Stimulated activated CD4-positive, alpha-beta T cell treated with anti-CD3 and anti-CD28 coated beads, Interleukin-15, amount 100 ng/mL, for 24 hours (primary cell): ENCODE results near the gene JAGN1.
"Not testable (repeated sequence)": the region's sequence is repeated elsewhere in the genome, so short reads cannot be mapped to it uniquely, and the experiment has no call there.

Source experiments
- DNase-seq: peaks from one replicate; pipeline ENCODE4 v3.0.0-alpha.2; 2020

JAGN1 gene

GRCh38 chr3:9899289-9899791 lies 8.9 kb downstream of the JAGN1 start:
- no peak for DNase-seq

GRCh38 chr3:9900965-9901415 lies 10.6 kb downstream of the JAGN1 start:
- DNase-seq, result not testable (repeated sequence)

- DNase-seq, result peak; percentile 62
Observed at GRCh38 chr3:9901967-9902366, 11.6 kb downstream of the JAGN1 start.

- no peak for DNase-seq
Observed at GRCh38 chr3:9902372-9903237, 12.2 kb downstream of the JAGN1 start, which contains the start of gene IL17RE. IL17RE (plus strand) TSS chr3:9902848; CDS start chr3:9902933, 85 bp downstream.

GRCh38 chr3:9903238-9903624 lies 12.8 kb downstream of the JAGN1 start:
- no peak for DNase-seq

GRCh38 chr3:9903904-9904303 lies 13.5 kb downstream of the JAGN1 start:
- no peak for DNase-seq

- no peak for DNase-seq
Observed at GRCh38 chr3:9906480-9906879, 16.1 kb downstream of the JAGN1 start.

- no peak for DNase-seq
Observed at GRCh38 chr3:9908286-9908685, 17.9 kb downstream of the JAGN1 start.

GRCh38 chr3:9909221-9910013 lies 19.0 kb downstream of the JAGN1 start:
- peak; percentile 44 for DNase-seq

- no peak for DNase-seq
Observed at GRCh38 chr3:9911863-9912262, 21.5 kb downstream of the JAGN1 start.

- DNase-seq, result no peak
Observed at GRCh38 chr3:9912294-9912935, 22.0 kb downstream of the JAGN1 start.

GRCh38 chr3:9913601-9914000 lies 23.2 kb downstream of the JAGN1 start:
- no peak for DNase-seq

- DNase-seq, result no peak
Observed at GRCh38 chr3:9914011-9914410, 23.6 kb downstream of the JAGN1 start.

- no peak for DNase-seq
Observed at GRCh38 chr3:9914559-9915253, 24.3 kb downstream of the JAGN1 start.

- peak; percentile 64 for DNase-seq
Observed at GRCh38 chr3:9915254-9916141, 25.1 kb downstream of the JAGN1 start.

- DNase-seq, result no peak
Observed at GRCh38 chr3:9916346-9916733, 25.9 kb downstream of the JAGN1 start.

- DNase-seq, result peak; percentile 60
Observed at GRCh38 chr3:9916734-9917680, 26.6 kb downstream of the JAGN1 start, which contains the start of gene IL17RC. IL17RC (plus strand) TSS chr3:9917098; CDS start chr3:9917316, 218 bp downstream.

GRCh38 chr3:9917820-9918219 lies 27.4 kb downstream of the JAGN1 start:
- DNase-seq, result no peak

GRCh38 chr3:9918261-9919038 lies 28.0 kb downstream of the JAGN1 start:
- DNase-seq, result no peak
